Endometrium (tissue), 2 donors: Measurements from ENCODE around the gene C3orf33.
A peak's percentile ranks its signal among the peaks of the same experiment; 100 is the strongest.
"Not testable (repeated sequence)": the region's sequence is repeated elsewhere in the genome, so short reads cannot be mapped to it uniquely, and the experiment has no call there.

Experiments
- FAIRE-seq: peaks from 2 replicates; lab custom pipeline; 2012; peaks lifted over from hg19 to GRCh38; lab: Jason Lieb, UNC
- donor health status: control.
- donor health status: control.

Gene C3orf33, protein sequence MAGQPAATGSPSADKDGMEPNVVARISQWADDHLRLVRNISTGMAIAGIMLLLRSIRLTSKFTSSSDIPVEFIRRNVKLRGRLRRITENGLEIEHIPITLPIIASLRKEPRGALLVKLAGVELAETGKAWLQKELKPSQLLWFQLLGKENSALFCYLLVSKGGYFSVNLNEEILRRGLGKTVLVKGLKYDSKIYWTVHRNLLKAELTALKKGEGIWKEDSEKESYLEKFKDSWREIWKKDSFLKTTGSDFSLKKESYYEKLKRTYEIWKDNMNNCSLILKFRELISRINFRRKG

GRCh38 chr3:155805802-155806618, at the start of gene C3orf33:
Gene C3orf33 (minus strand): TSS chr3:155806278. CDS start chr3:155806252, 26 bp downstream.
- no peak for FAIRE-seq

- peak; percentile 97 for FAIRE-seq
Observed at GRCh38 chr3:155854141-155854940, 48.3 kb upstream of the C3orf33 start, which contains the start of gene SLC33A1. Gene SLC33A1 (minus strand): TSS chr3:155854427. CDS start chr3:155853997, 430 bp downstream.

GRCh38 chr3:155853214-155854140, 47.4 kb upstream of the C3orf33 start:
- FAIRE-seq, result no peak

- no peak for FAIRE-seq
Observed at GRCh38 chr3:155852341-155852740, 46.3 kb upstream of the C3orf33 start.

- FAIRE-seq, result not testable (repeated sequence)
Observed at GRCh38 chr3:155849404-155849803, 43.3 kb upstream of the C3orf33 start.

DNA sequence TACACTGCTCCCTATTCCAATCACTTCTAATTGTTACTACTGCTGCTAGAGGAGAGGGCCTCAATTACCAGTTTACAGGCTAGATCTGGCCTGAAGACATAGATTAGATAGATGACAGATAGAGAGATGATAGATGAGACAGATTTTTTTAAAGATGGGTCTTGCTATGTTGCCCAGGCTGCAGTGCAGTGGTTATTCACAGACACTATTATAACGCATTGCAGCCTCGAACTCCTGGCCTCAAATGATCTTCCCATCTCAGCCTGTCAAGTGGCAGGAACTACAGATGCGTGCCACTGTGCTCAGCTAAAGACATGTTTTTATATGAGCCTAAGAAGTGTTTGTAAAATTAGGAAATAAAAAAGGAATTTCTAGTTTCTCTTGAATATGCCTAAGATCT, 41.9 kb upstream of the C3orf33 start:
- FAIRE-seq, result no peak

DNA sequence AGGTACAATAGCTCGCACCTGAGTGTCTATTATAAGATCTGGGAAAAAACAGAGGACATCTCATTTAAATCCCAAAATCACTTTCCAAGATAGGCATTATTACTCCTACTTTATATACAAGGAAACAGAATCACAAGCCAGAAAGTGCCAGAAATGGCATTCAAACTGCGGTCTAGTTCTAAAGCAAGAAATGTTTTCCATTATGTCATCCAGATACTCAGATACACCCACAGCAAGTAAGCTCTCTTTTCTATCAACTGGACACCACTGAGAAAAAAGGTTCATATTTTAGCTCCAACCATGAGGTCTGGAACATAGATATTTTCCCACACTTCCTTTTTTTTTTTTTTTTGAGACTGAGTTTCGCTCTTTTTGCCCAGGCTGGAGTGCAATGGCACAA, 40.0 kb upstream of the C3orf33 start:
- no peak for FAIRE-seq

DNA sequence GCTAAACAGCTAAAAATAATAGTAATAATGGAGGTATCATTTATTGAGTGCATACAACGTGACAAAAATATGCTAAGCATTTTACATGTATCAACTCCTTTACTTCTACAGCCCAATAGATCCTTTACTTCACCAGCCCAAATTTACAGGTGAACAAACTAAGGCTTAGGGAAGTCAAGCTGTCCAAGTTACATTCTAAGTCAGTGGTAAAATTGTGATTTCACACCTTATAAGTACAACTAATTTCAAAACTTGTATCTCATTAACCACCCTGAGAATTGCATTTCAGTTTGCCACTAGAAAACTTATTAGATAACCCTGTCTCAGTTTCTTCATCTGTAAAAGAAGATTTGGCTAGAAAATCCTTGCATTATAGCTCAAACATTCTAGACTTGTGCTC, 37.5 kb upstream of the C3orf33 start:
- no peak for FAIRE-seq

GRCh38 chr3:155835341-155836071, 29.4 kb upstream of the C3orf33 start:
- FAIRE-seq, result no peak

DNA sequence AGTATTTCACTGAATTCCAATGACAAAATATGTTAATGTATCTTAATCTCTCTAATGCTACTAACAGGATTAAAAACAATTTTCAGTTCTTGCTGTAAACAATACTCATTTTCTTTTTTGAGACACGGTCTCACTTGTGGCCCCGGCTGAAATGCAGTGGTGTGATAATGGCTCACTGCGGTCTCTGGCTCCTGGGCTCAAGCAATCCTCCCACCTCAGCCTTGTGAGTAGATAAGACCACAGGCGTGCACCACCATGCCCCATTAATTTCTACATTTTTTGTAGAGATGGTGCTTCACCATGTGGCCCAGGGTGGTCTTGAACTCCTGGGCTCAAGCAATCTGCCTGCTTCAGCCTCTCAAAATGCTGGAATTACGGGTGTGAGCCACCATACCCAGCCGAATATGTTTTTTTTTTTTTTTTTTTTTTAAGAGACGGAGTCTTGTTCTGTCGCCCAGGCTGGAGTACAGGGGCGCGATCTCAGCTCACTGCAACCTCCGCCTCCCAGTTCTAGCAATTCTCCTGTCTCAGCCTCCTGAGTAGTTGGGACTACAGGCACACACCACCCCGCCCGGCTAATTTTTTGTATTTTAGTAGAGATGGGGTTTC, 22.5 kb upstream of the C3orf33 start:
- peak; percentile 43 for FAIRE-seq

- no peak for FAIRE-seq
Observed at GRCh38 chr3:155815030-155815545, 9.0 kb upstream of the C3orf33 start.

DNA sequence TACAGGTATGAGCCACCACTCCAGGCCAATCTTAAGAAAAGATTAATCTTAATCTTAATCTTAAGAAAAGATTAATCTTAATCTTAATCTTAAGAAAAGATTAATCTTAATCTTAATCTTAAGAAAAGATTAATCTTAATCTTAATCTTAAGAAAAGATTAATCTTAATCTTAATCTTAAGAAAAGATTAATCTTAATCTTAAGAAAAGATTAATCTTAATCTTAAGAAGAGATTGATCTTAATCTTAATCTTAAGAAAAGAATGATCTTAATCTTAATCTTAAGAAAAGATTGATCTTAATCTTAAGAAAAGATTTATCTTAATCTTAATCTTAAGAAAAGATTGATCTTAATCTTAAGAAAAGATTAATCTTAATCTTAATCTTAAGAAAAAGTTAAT, 7.1 kb upstream of the C3orf33 start:
- FAIRE-seq, result not testable (repeated sequence)

DNA sequence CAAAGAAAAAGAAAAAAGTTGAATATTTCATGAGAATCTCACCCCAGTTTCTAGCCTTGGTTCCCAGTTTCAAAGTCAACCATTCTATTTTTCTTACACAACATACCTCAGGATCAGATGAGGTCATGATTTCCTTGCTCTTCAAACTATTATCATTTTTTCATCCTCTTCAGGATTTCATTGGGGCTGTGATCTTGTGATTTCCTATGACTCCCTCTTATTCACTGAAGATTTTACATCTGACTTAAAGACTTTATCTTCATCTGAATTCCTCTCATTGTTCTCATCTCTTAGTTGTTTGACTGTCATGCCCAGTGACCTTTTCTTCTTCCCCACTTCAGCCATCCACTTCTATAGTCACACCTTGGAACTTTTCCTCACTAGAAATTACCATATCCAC, 3.1 kb upstream of the C3orf33 start:
- FAIRE-seq, result no peak

DNA sequence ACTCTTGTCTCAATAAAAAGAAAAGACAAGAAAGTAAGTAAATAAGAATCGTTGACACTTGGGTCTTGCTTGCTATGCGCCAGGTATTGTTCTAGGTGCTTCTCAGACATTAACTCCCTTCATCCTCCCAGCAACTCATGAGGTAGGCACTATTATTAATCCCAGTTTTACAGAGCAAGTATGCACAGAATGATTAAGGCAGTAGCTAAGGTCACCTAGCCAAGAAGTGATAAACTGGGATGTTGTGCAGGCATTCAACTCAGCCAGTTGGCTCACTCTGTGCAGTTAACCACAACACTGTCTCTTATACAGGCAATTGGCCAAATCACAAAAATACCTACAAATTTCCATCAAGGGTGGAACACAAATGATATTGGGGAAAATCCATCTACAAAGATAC, 1.7 kb upstream of the C3orf33 start:
- FAIRE-seq, result no peak

DNA sequence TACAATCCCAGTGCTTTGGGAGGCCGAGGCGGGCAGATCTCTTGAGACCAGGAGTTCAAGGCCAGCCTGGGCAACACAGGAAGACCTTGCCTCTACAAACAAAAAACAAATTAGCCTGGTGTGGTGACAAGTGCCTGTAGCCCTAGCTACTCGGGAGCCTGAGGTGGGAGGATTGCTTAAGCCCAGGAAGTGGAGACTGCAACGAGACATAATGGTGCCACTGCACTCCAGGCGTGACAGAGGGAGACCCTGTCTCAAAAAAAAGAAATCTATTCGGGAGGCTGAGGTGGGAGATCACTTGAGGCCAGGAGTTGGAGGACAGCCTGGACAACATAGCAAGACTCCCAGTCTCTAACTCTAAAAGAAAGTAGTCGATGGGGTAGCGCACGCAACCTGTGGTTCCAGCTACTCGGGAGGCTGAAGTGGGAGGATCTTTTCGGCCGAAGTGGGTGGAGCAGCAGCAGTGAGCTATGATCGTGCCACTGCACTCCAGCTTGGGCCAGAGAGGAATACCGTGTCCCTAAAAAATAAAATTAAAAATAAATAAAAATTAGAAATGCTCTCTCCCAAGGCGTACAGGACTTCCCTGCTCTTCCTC, 775 bp downstream of the C3orf33 start:
- no peak for FAIRE-seq

- no peak for FAIRE-seq
Observed at GRCh38 chr3:155804323-155804722, 1.8 kb downstream of the C3orf33 start.

- FAIRE-seq, result no peak
Observed at GRCh38 chr3:155792532-155792931, 13.5 kb downstream of the C3orf33 start.

DNA sequence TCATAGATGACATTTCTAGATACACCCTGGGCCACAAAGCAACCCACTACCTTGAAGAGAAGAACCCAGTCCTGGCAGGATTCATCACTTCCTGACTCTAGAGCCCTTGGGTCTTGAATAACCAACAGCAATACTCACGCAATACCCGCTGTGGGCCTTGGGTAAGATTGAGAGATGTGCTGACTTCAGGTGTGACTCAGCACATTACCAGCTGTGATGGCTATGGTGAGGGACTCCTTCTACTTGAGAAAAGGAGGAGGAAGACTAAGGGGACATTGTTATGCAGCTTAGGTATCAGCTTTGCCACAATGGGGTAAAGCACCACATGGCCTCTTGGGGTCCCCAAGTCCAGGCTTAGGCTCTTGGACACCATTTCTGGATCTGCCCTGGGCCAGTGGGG, 14.9 kb downstream of the C3orf33 start:
- no peak for FAIRE-seq

GRCh38 chr3:155790272-155790925, 15.7 kb downstream of the C3orf33 start:
- FAIRE-seq, result no peak
